ENCODE measurements around the gene IMMP2L.

The IMMP2L gene

DNA sequence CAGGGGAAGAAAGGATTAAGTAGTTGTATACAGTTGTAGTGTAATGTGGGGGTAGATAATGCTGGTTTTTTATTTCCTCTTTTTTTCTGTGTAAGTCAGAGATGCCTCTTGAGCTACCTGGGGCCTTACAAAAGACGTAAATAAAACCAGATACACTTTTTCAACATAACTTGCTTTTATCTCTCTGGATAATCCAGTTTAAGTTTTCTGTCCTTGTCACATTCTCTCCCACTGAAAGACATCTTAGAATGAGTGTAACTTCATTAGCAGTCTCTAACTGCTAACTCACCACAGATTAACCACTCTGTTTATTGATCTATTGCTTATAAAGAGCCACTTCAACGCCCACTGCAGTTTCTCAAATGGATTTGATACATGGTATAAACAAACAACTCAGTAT lies 535.5 kb downstream of the IMMP2L start:
- in situ Hi-C loops (cut with HindIII; ENCODE audit: low sequenced_read_pairs): no loop called here
- DNase-seq (ENCODE audit: low read depth, low spot score): no peak
- H3K4me3 ChIP-seq (ENCODE audit: low read depth, low read length): no peak overlapping the region
- TF ChIP-seq, protein P1, sequence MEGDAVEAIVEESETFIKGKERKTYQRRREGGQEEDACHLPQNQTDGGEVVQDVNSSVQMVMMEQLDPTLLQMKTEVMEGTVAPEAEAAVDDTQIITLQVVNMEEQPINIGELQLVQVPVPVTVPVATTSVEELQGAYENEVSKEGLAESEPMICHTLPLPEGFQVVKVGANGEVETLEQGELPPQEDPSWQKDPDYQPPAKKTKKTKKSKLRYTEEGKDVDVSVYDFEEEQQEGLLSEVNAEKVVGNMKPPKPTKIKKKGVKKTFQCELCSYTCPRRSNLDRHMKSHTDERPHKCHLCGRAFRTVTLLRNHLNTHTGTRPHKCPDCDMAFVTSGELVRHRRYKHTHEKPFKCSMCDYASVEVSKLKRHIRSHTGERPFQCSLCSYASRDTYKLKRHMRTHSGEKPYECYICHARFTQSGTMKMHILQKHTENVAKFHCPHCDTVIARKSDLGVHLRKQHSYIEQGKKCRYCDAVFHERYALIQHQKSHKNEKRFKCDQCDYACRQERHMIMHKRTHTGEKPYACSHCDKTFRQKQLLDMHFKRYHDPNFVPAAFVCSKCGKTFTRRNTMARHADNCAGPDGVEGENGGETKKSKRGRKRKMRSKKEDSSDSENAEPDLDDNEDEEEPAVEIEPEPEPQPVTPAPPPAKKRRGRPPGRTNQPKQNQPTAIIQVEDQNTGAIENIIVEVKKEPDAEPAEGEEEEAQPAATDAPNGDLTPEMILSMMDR (IDR thresholded peaks at IDR 0.05; ENCODE audit: low read depth, low read length): no peak

DNA sequence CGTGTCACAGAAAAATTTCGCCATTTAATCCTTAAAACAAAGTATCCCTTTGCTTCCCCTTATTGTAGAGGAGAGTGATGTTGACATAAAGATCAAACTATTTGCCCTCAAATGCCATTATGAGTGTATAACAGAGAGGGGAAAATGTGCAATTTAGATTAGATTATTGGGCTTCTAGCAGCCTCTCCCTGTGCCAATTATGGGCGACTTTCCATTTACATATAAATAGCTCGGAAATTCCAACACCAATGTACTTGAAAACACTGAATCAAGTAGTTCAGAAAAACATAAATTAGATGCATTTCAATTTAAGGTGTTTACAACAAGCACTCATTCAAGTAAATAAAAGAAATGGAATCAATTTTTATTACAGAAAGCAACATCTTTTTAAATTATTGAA lies 535.9 kb downstream of the IMMP2L start:
- DNase-seq (ENCODE audit: low read depth, low spot score): no peak
- TF ChIP-seq, protein P1 (IDR thresholded peaks at IDR 0.05; ENCODE audit: low read depth, low read length): no peak
- in situ Hi-C loops (cut with HindIII; ENCODE audit: low sequenced_read_pairs): no loop called here
- H3K4me3 ChIP-seq (ENCODE audit: low read depth, low read length): no peak overlapping the region

DNA sequence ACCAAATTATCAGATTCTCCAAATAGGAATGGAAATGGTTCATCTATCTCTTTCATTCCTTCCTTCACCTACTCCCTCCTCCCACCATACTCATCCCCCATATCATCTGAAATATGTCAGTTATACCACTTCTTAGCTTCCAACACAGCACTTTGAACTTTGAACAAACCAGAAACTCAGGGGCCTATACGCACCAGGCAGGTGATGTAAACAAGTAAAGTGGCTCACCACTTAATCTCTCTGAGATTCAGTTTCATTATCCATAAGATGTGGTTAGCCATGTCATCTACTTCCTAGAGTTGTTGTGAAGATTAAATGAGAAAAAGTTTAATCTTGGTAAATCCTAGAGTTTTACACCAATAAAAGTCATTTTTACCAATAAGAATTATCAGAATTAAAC lies 537.3 kb downstream of the IMMP2L start:
- no peak for DNase-seq (ENCODE audit: low read depth, low spot score)
- TF ChIP-seq, protein P1 (IDR thresholded peaks at IDR 0.05; ENCODE audit: low read depth, low read length): no peak
- in situ Hi-C loops (cut with HindIII; ENCODE audit: low sequenced_read_pairs): no loop called here
- H3K4me3 ChIP-seq (ENCODE audit: low read depth, low read length): no peak overlapping the region

DNA sequence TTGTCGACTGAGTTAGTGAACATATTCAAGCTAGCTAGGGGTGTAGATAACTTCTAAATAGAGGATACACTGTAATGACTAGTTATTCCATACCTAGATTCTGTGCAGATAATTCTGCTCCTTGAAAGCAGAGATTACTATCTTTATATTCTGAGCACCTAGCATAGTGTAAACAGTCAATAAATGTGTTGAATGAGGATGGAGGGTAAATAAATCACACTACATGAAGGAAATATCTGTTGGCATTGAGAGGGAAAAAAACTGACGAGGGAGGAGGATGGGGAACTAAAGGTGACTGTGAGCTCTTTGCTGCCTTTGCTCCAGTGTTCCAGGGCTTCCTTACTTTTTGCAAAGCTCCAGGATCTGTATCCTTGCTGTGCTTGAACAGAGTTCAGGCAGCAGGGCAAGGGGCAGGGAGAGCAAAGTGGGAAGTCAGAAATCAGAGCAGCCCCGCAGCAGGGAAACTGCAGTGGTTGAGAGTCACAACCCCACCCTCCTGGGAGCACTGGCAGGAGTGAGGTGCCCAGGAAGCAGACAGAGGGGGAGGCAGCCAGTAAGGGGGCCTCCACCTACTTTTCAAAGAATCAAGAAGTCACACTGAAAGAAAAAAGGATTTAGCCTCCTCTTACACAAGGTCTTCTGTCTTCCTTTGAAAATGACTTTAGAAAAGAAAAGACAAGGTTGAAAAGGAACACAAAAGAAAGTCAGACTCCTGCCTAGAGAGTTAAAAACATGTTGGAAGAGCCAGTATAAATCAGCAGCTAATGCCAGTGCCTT lies 543.1 kb downstream of the IMMP2L start:
- no peak for DNase-seq (ENCODE audit: low read depth, low spot score)
- TF ChIP-seq, protein P1 (IDR thresholded peaks at IDR 0.05; ENCODE audit: low read depth, low read length): no peak
- H3K4me3 ChIP-seq (ENCODE audit: low read depth, low read length): no peak overlapping the region
- in situ Hi-C loops (cut with HindIII; ENCODE audit: low sequenced_read_pairs): no loop called here

DNA sequence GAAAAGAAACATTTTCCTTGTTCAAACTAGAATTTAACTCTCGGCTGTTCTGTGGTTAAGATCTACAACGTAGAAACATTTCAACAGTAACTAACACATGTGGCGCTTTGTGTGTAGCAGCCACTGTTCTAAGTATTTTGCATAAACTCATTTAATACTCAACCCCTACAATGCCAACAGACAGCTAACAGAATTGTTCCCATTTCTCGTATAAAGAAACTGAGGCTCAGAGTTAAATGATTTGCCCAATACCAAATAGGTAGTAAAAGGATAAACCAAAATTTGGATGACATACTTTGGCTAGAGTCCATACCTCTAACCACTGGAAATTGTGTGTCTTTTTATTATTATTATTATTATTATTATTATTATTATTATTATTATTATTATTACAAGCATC lies 543.8 kb downstream of the IMMP2L start:
- in situ Hi-C loops (cut with HindIII; ENCODE audit: low sequenced_read_pairs): no loop called here
- H3K4me3 ChIP-seq (ENCODE audit: low read depth, low read length): no peak overlapping the region
- TF ChIP-seq, protein P1 (IDR thresholded peaks at IDR 0.05; ENCODE audit: low read depth, low read length): no peak
- no peak for DNase-seq (ENCODE audit: low read depth, low spot score)

DNA sequence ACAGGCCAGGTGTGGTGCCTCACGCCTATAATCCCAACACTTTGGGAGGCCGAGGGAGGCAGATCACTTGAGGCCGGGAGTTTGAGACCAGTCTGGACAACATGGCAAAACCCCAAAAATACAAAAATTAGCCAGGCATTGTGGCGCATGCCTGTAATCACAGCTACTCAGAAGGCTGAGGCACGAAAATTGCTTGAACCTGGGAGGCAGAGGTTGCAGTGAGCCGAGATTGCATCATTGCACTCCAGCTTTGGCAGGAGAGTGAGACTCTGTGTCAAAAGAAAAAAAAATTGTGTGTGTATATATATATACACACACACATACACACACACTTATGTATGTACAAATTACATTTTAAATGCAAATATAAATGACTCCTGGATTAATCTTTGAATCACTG lies 548.2 kb downstream of the IMMP2L start:
- TF ChIP-seq, protein P1 (IDR thresholded peaks at IDR 0.05; ENCODE audit: low read depth, low read length): no peak
- DNase-seq (ENCODE audit: low read depth, low spot score): no peak
- in situ Hi-C loops (cut with HindIII; ENCODE audit: low sequenced_read_pairs): no loop called here
- H3K4me3 ChIP-seq (ENCODE audit: low read depth, low read length): no peak overlapping the region
